CD4-positive, alpha-beta T cell treated with Interleukin-12 subunit alpha and Interleukin-12 subunit beta, for 1 hour (primary cell): ENCODE results near the gene ZFY.

Experiments
- DNase-seq: peaks from one replicate; pipeline ENCODE4 v3.0.0-alpha.2; 2020

ZFY gene

GRCh38 chrY:2934861-2935715 lies at the start of gene ZFY:
Gene ZFY, plus strand, starts transcription at chrY:2935381. Its CDS starts 18,556 bp downstream, at chrY:2953937.
- DNase-seq: peak; percentile 76

- DNase-seq: no peak
Measured at GRCh38 chrY:2885880-2886279, 49.3 kb upstream of the ZFY start.

- DNase-seq: peak; percentile 28
Measured at GRCh38 chrY:2887386-2887785, 47.8 kb upstream of the ZFY start.

- no peak for DNase-seq
Measured at GRCh38 chrY:2887955-2888354, 47.2 kb upstream of the ZFY start.

- no peak for DNase-seq
Measured at GRCh38 chrY:2893471-2893870, 41.7 kb upstream of the ZFY start.

- no peak for DNase-seq
Measured at GRCh38 chrY:2896050-2896449, 39.1 kb upstream of the ZFY start.

GRCh38 chrY:2907356-2907755 lies 27.8 kb upstream of the ZFY start:
- DNase-seq: no peak

- peak; percentile 58 for DNase-seq
Measured at GRCh38 chrY:2913066-2913815, 21.9 kb upstream of the ZFY start.

- DNase-seq: no peak
Measured at GRCh38 chrY:2934078-2934477, 1.1 kb upstream of the ZFY start.

GRCh38 chrY:2935716-2936435 lies 695 bp downstream of the ZFY start:
- peak; percentile 88 for DNase-seq

- DNase-seq: no peak
Measured at GRCh38 chrY:2936436-2936750, 1.2 kb downstream of the ZFY start.

- DNase-seq: peak; percentile 5
Measured at GRCh38 chrY:2937149-2937548, 2.0 kb downstream of the ZFY start.

GRCh38 chrY:2949590-2950252 lies 14.5 kb downstream of the ZFY start:
- no peak for DNase-seq

- no peak for DNase-seq
Measured at GRCh38 chrY:2950655-2951054, 15.5 kb downstream of the ZFY start.

GRCh38 chrY:2952912-2953311 lies 17.7 kb downstream of the ZFY start:
- DNase-seq: no peak

- DNase-seq: no peak
Measured at GRCh38 chrY:2954735-2955134, 19.6 kb downstream of the ZFY start.

GRCh38 chrY:2955561-2955960 lies 20.4 kb downstream of the ZFY start:
- DNase-seq: no peak

- no peak for DNase-seq
Measured at GRCh38 chrY:2962061-2962460, 26.9 kb downstream of the ZFY start.

- no peak for DNase-seq
Measured at GRCh38 chrY:2964814-2965213, 29.6 kb downstream of the ZFY start.

GRCh38 chrY:2965629-2966028 lies 30.4 kb downstream of the ZFY start:
- no peak for DNase-seq

GRCh38 chrY:2969561-2969960 lies 34.4 kb downstream of the ZFY start:
- no peak for DNase-seq

- no peak for DNase-seq
Measured at GRCh38 chrY:2972708-2973107, 37.5 kb downstream of the ZFY start.

GRCh38 chrY:2973110-2973751 lies 38.0 kb downstream of the ZFY start:
- DNase-seq: no peak
